BJ (cell line): ENCODE measurements around the gene DEPDC5. TPM values are rescaled to one million over a fixed set of nuclear protein-coding genes. Genes with fewer than 3 reads are reported as not detected.

ENCODE experiments used
- CTCF ChIA-PET: fragments of 350-600 bp; formaldehyde crosslinking; extraction: SDS; loops from one replicate; lab custom pipeline; 2021; ENCODE audit warnings: antibody characterized with exemption, inconsistent platforms; lab: Yijun Ruan, JAX
- POLR2A ChIA-PET: fragments of 300-600 bp; sonication (Branson Sonifier 250); formaldehyde crosslinking; extraction: SDS; loops from one replicate; lab custom pipeline; 2021; ENCODE audit warnings: antibody characterized with exemption; lab: Charles Lee
- DNase-seq: peaks from one replicate; pipeline ENCODE4 v3.0.0-alpha.2; 2011; ENCODE audit warnings: low read depth
- H3K27me3 ChIP-seq: 2 replicates; pipeline ENCODE4 v1.6.0; 2011; ENCODE audit warnings: low read length; ENCODE audit not compliant: control insufficient read depth, insufficient read depth
- H3K36me3 ChIP-seq: 2 replicates; pipeline ENCODE4 v1.5.1; 2011; ENCODE audit warnings: low read length; ENCODE audit not compliant: control insufficient read depth, insufficient read depth
- H3K4me3 ChIP-seq: 2 replicates; pipeline ENCODE4 v1.5.1; 2011; ENCODE audit warnings: low read depth, mild to moderate bottlenecking, control low read depth, low read length
- CTCF ChIP-seq: IDR thresholded peaks from 2 replicates; pipeline ENCODE4 v1.5.1; 2011; ENCODE audit warnings: low read depth, mild to moderate bottlenecking, control low read depth, inconsistent platforms, low read length, moderate library complexity; ENCODE audit not compliant: insufficient read depth
- polyA plus RNA-seq: library from polyadenylated mRNA; depleted of rRNA; stranded (reverse); fragments of >200 nt; gene quantifications from 2 replicates; pipeline ENCODE4 v1.2.3, GENCODE V29; 2011

DEPDC5 gene
- polyA plus RNA-seq, 1 experiment, result 6.8 TPM

GRCh38 chr22:31748490-31748889 lies 5.3 kb upstream of the DEPDC5 start:
- CTCF ChIA-PET, result no interaction called here

GRCh38 chr22:31749636-31750364 lies 4.0 kb upstream of the DEPDC5 start, which contains the start of gene PRR14L:
PRR14L (minus strand) TSS chr22:31750132; CDS start chr22:31738860, 11,272 bp downstream.
- Histone ChIP-seq H3K4me3 (peak within 1 kb of the TSS; percentile 80), H3K27me3 (no peaks in the 10 kb centered on the region), H3K36me3 (no peaks in the 10 kb centered on the region; the same call in 1 of the 2 replicates)
- CTCF ChIA-PET, result interaction anchor here (0.7 kb wide), 1 partner anchor 199 kb away, joined by 4 read pairs; no protein-coding TSS in a partner anchor
- TF ChIP-seq CTCF, result peak; percentile 8; the same call in 1 of the 2 replicates
- DNase-seq, result peak; percentile 68
- POLR2A ChIA-PET, result no interaction called here

More at GRCh38 chr22:31748490-31748889, 5.3 kb upstream of the DEPDC5 start:
- no peak for TF ChIP-seq CTCF
- POLR2A ChIA-PET, result no interaction called here
- DNase-seq, result no peak
- no peaks in the 10 kb centered on the region; the same call in 1 of the 2 replicates for H3K36me3 ChIP-seq
- no peaks in the 10 kb centered on the region for H3K27me3 ChIP-seq
- H3K4me3 ChIP-seq, result peak overlapping the region; percentile 80

- Histone ChIP-seq H3K27me3 (no peaks in the 10 kb centered on the region), H3K36me3 (no peaks in the 10 kb centered on the region; the same call in 1 of the 2 replicates), H3K4me3 (no peak overlapping the region)
- no peak for TF ChIP-seq CTCF
- ChIA-PET CTCF (interaction anchor here (0.6 to 0.7 kb wide), 2 partner anchors 70 to 198 kb away, joined by 3 to 4 read pairs; no protein-coding TSS in a partner anchor), POLR2A (no interaction called here)
- DNase-seq, result no peak
Measured at GRCh38 chr22:31750365-31751284, 3.2 kb upstream of the DEPDC5 start.

GRCh38 chr22:31752096-31752847 lies 1.5 kb upstream of the DEPDC5 start:
- H3K4me3 ChIP-seq, result no peak overlapping the region
- DNase-seq, result no peak
- ChIA-PET POLR2A (no interaction called here), CTCF (interaction anchor here (0.6 to 2.3 kb wide), 2 partner anchors 87 to 188 kb away, joined by 3 to 8 read pairs; no protein-coding TSS in a partner anchor)
- TF ChIP-seq CTCF, result no peak
- no peaks in the 10 kb centered on the region; the same call in 1 of the 2 replicates for H3K36me3 ChIP-seq
- no peaks in the 10 kb centered on the region for H3K27me3 ChIP-seq
